GF-D8 (cell line): ENCODE data around the gene PFAS.
"Not testable (repeated sequence)": the region's sequence is repeated elsewhere in the genome, so short reads cannot be mapped to it uniquely, and the experiment has no call there.

Experiments used
- DNase-seq: peaks from one replicate; lab custom pipeline; 2025; lab: John Stamatoyannopoulos, UW

The PFAS gene

GRCh38 chr17:8248751-8249607, at the start of gene PFAS:
Gene PFAS, plus strand, starts transcription at chr17:8249289. Its CDS starts 4,649 bp downstream, at chr17:8253938.
- DNase-seq = peak; percentile 46

- DNase-seq = no peak
These were observed 44.1 kb upstream of the PFAS start for GRCh38 chr17:8204761-8205555.

DNA sequence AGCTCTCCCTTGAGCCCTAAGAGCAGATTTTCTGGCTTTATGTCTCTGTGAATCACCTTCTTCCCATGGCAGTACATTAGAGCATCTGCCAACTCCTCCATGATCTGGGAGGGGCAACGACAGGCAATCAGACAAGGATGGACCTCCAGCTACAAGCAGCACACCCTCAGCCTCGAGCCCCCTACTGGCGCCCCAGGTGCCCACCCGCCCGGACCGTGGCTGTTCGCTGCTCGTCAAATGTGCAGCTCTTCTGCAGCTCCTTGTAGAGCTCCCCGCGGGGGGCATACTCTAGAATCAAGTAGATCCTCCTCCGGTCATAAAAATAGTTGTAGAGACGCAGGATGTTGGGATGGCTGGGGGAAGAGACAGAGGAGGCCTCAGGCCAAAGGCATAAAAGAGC, 42.6 kb upstream of the PFAS start:
- DNase-seq = no peak

DNA sequence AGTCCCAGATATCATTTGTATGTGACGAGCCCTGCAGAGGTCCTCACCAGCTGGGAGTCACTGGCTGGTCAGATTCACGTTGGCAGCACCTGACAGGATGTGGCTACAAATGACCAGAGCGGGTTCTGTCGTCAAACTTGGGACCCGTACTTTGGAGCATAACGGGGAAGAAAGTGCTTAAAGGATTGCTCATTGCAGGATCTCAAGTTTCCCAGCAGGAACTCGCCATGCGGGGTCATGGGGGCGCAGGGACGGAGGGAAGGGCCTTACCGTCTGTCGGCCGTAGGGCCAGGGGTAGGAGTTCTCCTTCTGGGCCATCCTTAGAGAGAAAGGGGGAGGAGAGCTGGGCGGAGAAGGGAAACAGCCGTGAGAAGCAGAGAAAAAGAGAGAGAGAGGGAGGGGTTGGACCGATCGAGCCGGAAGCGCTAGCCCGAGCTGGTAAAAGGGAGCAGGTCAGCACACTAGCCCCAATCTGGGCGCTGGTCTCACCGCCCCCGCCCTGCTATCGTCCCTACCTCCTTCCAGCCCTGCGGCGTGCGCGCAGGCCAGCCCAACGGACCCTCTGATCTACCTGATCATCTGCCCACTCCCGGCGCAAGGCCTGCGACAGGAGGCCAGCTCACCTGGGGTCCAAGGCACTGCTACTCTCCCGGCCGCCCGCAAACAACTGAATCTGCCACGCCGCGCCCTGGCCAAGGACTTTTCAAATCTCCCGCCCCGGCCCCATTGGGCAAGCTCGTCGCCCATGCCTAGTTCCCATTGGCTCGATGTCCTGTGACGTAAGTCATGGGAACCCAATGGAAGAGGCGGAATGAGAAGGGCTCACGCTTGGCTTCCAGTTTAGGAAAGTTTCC, 39.0 kb upstream of the PFAS start, which contains the start of gene AURKB:
TSS of gene AURKB (minus strand) at position 669 of the 854 bp plus-strand sequence. CDS start at position 318, 351 bp downstream.
- peak; percentile 64 for DNase-seq

DNA sequence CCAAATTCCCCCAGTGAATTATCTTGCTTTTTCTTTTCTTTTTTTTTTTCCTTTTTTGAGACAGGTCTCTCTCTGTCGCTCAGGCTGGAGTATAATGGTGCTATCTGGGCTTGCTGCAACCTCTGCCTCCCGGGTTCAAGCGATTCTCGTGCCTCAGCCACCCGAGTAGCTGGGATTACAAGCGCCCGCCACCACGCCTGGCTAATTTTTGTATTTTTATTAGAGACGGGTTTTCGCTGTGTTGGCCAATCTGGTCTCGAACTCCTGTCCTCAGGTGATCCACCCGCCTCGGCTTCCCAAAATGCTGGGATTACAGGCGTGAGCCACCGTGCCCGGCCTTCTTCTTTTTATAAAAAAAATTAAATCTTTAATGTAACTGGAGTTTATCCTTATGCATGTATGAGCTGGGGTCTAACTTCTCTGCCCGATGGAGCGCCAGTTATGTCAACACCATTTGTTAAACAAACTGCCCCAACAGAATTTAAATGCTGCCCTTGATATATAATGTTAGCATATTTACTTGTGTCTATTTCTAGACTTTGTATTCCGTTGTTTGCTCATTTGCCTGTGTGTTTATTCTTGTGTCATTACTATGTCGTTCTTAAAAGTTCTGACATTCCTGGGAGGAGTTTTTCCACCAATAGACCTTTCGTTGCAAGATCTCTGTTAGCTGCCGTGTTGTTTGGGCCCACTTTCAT, 38.2 kb upstream of the PFAS start:
- DNase-seq = peak; percentile 0

GRCh38 chr17:8212312-8213180, 36.5 kb upstream of the PFAS start:
- peak; percentile 0 for DNase-seq

GRCh38 chr17:8214000-8214399, 35.1 kb upstream of the PFAS start:
- not testable (repeated sequence) for DNase-seq

GRCh38 chr17:8220783-8221662, 28.1 kb upstream of the PFAS start:
- peak; percentile 25 for DNase-seq

GRCh38 chr17:8221663-8222379, 27.3 kb upstream of the PFAS start:
- DNase-seq = peak; percentile 48

DNA sequence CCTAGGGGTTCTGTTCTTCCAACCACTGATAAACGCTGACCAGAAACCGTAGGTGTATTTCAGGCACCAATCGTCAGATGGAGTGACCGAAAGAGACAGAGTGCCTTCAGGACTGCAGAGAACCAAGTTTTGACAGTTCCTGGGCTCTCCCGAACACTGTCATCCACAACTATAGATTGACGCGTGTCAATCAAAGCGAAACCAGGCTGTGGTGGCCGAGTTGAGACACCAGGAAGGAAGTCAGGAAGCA, 26.8 kb upstream of the PFAS start:
- no peak for DNase-seq

DNA sequence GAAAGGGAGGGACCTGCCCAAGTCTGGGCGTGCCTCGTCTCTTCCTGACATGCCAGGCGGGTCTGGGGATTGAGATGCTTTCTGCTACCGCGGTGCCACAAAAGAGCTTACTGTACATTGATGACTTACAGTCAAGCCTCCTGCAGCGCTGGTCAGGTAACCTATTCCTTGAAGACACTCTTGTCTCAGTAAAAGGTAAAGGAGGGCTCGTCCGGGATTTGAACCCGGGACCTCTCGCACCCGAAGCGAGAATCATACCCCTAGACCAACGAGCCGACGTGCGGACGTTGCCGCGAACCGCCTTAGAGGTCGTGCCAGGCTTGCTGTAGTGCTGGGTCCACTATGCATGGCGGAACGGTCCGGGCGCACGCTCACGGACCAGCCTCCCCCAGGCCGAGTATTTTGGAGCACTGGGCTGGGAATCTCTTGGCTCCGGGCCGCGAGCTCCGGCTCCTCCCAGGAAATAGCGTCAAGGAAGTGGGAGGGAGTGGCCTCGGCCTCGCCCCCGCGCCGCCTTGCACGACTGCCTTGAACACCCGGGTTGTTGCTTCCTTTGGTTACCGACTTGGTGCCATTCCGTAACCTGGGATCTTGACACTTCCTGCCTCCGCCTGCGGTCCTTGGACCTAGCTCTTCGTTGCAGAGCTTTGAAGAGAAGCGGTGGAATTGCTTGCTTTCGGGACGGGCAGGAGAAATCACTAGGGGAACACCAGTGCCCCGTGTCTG, 26.3 kb upstream of the PFAS start:
- DNase-seq = peak; percentile 70

DNA sequence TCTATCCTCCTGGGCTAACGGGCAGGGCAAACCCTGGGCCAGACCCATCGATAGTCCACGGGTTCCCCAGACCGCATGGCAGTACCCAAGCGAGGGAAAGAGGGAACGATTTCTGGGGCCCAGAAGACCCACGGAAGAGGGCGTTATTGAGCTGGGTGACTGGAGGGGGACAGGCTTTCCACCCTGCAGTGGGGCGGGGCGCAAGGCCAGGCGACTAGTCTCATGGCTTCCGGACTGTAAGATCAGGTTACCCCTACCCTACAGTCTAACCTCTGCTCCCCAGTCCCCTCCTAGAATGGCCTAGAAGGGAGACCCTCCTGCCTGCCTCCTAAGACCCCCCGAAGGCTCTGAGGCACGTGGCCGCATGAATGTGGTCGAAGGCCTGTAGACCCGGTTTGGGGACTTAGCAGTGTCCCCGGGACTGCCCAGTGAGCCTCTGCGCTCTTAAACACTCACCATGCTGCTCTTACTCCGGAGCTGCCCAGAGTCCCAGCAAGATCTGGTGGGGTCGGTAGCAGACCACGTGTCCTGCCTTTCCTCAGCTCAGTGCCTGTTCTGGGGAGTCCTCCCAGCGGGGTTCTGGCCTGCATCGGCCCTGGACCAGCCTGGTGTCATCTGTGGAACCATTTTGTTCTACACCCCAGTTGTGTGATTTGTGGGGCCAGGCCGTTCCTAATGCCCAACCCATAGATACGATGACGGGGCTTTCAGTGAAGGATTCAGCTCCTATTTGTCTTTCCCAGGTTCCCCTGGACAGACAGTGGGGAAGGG, 25.5 kb upstream of the PFAS start:
- peak; percentile 51 for DNase-seq

- DNase-seq = no peak
These were observed 23.9 kb upstream of the PFAS start for GRCh38 chr17:8224891-8225812.

DNA sequence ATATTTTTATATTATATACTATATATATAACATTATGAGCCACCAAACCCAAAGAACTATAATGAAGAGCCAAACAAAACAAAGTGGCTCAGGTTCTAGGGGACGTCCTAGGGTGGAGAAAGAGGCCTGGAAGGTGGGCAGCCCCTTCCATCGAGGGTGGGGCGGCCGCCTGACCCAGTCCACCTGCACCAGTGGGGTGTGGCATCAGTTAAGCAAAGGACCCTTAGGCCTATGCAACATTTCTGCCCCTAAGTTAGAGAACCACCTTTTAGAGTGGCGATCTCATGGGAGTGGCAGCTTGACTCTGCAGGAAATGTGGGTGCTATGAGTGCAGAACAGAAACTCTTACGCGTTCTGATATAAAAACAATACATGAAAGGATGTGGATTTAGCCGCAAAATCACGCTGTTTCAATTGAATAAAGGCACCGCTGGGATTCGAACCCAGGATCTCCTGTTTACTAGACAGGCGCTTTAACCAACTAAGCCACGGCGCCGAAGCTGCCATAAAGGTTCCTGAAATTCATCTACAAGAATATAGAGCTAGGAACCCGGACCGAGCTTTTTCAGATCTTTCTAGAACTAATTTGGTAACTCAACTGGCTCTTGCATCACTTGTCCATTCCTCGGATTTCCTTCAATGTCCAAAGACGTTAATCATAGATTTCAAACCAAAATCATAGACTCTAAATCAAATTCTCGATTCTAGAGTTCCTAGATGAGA, 23.1 kb upstream of the PFAS start:
- peak; percentile 21 for DNase-seq

- DNase-seq = peak; percentile 49
These were observed 22.4 kb upstream of the PFAS start for GRCh38 chr17:8226536-8227237.
